Measurements from ENCODE around the gene ERMN.
"Not testable (repeated sequence)": the region's sequence is repeated elsewhere in the genome, so short reads cannot be mapped to it uniquely, and the experiment has no call there.

ERMN gene

GRCh38 chr2:157325786-157326185 lies at the start of gene ERMN:
TSS of gene ERMN (minus strand) at chr2:157325824. CDS start at chr2:157325642, 182 bp downstream.
- DNase-seq = no peak

- no peak for DNase-seq
These were observed 49.8 kb upstream of the ERMN start for GRCh38 chr2:157375384-157375783.

GRCh38 chr2:157368508-157368907 lies 42.9 kb upstream of the ERMN start:
- not testable (repeated sequence) for DNase-seq

GRCh38 chr2:157367704-157368103 lies 42.1 kb upstream of the ERMN start:
- no peak for DNase-seq

GRCh38 chr2:157364257-157364974 lies 38.8 kb upstream of the ERMN start:
- DNase-seq = no peak

GRCh38 chr2:157363612-157364101 lies 38.0 kb upstream of the ERMN start:
- no peak for DNase-seq

GRCh38 chr2:157362627-157363026 lies 37.0 kb upstream of the ERMN start:
- DNase-seq = no peak

GRCh38 chr2:157361526-157361925 lies 35.9 kb upstream of the ERMN start:
- DNase-seq = no peak

GRCh38 chr2:157359628-157360027 lies 34.0 kb upstream of the ERMN start:
- no peak for DNase-seq

GRCh38 chr2:157355618-157356017 lies 30.0 kb upstream of the ERMN start:
- DNase-seq = no peak

- no peak for DNase-seq
These were observed 24.4 kb upstream of the ERMN start for GRCh38 chr2:157349949-157350515.

GRCh38 chr2:157348291-157348921 lies 22.8 kb upstream of the ERMN start:
- no peak for DNase-seq

- no peak for DNase-seq
These were observed 20.2 kb upstream of the ERMN start for GRCh38 chr2:157345647-157346389.

- not testable (repeated sequence) for DNase-seq
These were observed 15.8 kb upstream of the ERMN start for GRCh38 chr2:157341381-157341780.

GRCh38 chr2:157339965-157340655 lies 14.5 kb upstream of the ERMN start:
- DNase-seq = no peak

GRCh38 chr2:157337978-157338377 lies 12.4 kb upstream of the ERMN start:
- DNase-seq = no peak

GRCh38 chr2:157336137-157337010 lies 10.8 kb upstream of the ERMN start:
- DNase-seq = peak; percentile 61

- DNase-seq = no peak
These were observed 9.2 kb upstream of the ERMN start for GRCh38 chr2:157334797-157335196.

- no peak for DNase-seq
These were observed 8.7 kb upstream of the ERMN start for GRCh38 chr2:157334335-157334734.

GRCh38 chr2:157333304-157334047 lies 7.9 kb upstream of the ERMN start:
- no peak for DNase-seq

GRCh38 chr2:157329524-157329923 lies 3.9 kb upstream of the ERMN start:
- no peak for DNase-seq
